Activated naive CD4-positive, alpha-beta T cell treated with anti-CD3 and anti-CD28 coated beads, Interleukin-2, amount 10 ng/mL, durations not matched to agents 7 days and 5 days (primary cell): ENCODE measurements around the gene CPNE8.

Experiments used
- CTCF ChIA-PET: fragments of 350-600 bp; sonication (Branson Sonifier 250); formaldehyde crosslinking; loops from one replicate; lab custom pipeline; 2021; ENCODE audit warnings: antibody characterized with exemption; lab: Charles Lee
- DNase-seq: peaks from one replicate; pipeline ENCODE4 v3.0.0-alpha.2; 2020
- H3K27ac Mint-ChIP-seq: one replicate; pipeline ENCODE4 v1.8.0; 2021; ENCODE audit warnings: mild to moderate bottlenecking, moderate library complexity, mixed read lengths
- H3K27me3 Mint-ChIP-seq: one replicate; pipeline ENCODE4 v1.8.0; 2021; ENCODE audit warnings: mild to moderate bottlenecking, mixed read lengths
- H3K36me3 Mint-ChIP-seq: one replicate; pipeline ENCODE4 v1.8.0; 2021; ENCODE audit warnings: mixed read lengths
- H3K4me1 Mint-ChIP-seq: one replicate; pipeline ENCODE4 v1.8.0; 2021; ENCODE audit warnings: mixed read lengths
- H3K4me3 Mint-ChIP-seq: one replicate; pipeline ENCODE4 v1.8.0; 2021; ENCODE audit warnings: mild to moderate bottlenecking, moderate library complexity, mixed read lengths
- H3K9me3 Mint-ChIP-seq: one replicate; pipeline ENCODE4 v1.8.0; 2021; ENCODE audit warnings: mixed read lengths

CPNE8 gene

GRCh38 chr12:38911611-38912010, 6.2 kb upstream of the CPNE8 start:
- CTCF ChIA-PET = no interaction called here
- no peak for DNase-seq
- Mint-ChIP-seq H3K9me3 (no peaks in the 10 kb centered on the region), H3K4me3 (no peak overlapping the region), H3K36me3 (no peaks in the 10 kb centered on the region), H3K27me3 (peaks cover 13% of the 10 kb centered on the region), H3K4me1 (peaks cover 7% of the 10 kb centered on the region), H3K27ac (no peak overlapping the region)

GRCh38 chr12:38907201-38907923, 2.0 kb upstream of the CPNE8 start:
- H3K36me3 Mint-ChIP-seq = no peaks in the 10 kb centered on the region
- DNase-seq = no peak
- peaks cover 4% of the 10 kb centered on the region for H3K9me3 Mint-ChIP-seq
- CTCF ChIA-PET = interaction anchor here (0.9 to 2.0 kb wide), 10 partner anchors 10 to 366 kb away, joined by 3 to 9 read pairs (median 4); no protein-coding TSS in a partner anchor
- no peak overlapping the region for H3K27ac Mint-ChIP-seq
- H3K4me1 Mint-ChIP-seq = peaks cover 29% of the 10 kb centered on the region
- peak overlapping the region; percentile 66 for H3K4me3 Mint-ChIP-seq
- H3K27me3 Mint-ChIP-seq = peaks cover 36% of the 10 kb centered on the region

- Mint-ChIP-seq H3K36me3 (no peaks in the 10 kb centered on the region), H3K27ac (no peak overlapping the region), H3K9me3 (peaks cover 4% of the 10 kb centered on the region), H3K4me3 (peak overlapping the region; percentile 82), H3K4me1 (peaks cover 29% of the 10 kb centered on the region), H3K27me3 (peaks cover 38% of the 10 kb centered on the region)
- DNase-seq = peak; percentile 73
- CTCF ChIA-PET = interaction anchor here (0.9 to 2.0 kb wide), 10 partner anchors 10 to 590 kb away, joined by 3 to 9 read pairs (median 4); partner anchors contain the start of gene ALG10B
Measured at GRCh38 chr12:38906482-38907200, 1.2 kb upstream of the CPNE8 start.

- H3K27ac Mint-ChIP-seq = peak overlapping the region; percentile 83
- CTCF ChIA-PET = interaction anchor here (1.3 kb wide), 1 partner anchor 194 kb away, joined by 3 read pairs; no protein-coding TSS in a partner anchor
- H3K9me3 Mint-ChIP-seq = peaks cover 4% of the 10 kb centered on the region
- DNase-seq = peak; percentile 64
- peak overlapping the region; percentile 82 for H3K4me3 Mint-ChIP-seq
- H3K4me1 Mint-ChIP-seq = peaks cover 29% of the 10 kb centered on the region
- peaks cover 38% of the 10 kb centered on the region for H3K27me3 Mint-ChIP-seq
- H3K36me3 Mint-ChIP-seq = no peaks in the 10 kb centered on the region
Measured at GRCh38 chr12:38904537-38905479, 583 bp downstream of the CPNE8 start.

- no peaks in the 10 kb centered on the region for H3K36me3 Mint-ChIP-seq
- H3K27ac Mint-ChIP-seq = no peak overlapping the region
- DNase-seq = no peak
- peaks cover 29% of the 10 kb centered on the region for H3K4me1 Mint-ChIP-seq
- peaks cover 4% of the 10 kb centered on the region for H3K9me3 Mint-ChIP-seq
- CTCF ChIA-PET = no interaction called here
- peaks cover 38% of the 10 kb centered on the region for H3K27me3 Mint-ChIP-seq
- H3K4me3 Mint-ChIP-seq = peak overlapping the region; percentile 36
Measured at GRCh38 chr12:38903596-38903995, 1.8 kb downstream of the CPNE8 start.

- Mint-ChIP-seq H3K4me1 (no peaks in the 10 kb centered on the region), H3K4me3 (no peak overlapping the region), H3K9me3 (no peaks in the 10 kb centered on the region), H3K27ac (no peak overlapping the region), H3K27me3 (peaks cover 5% of the 10 kb centered on the region), H3K36me3 (no peaks in the 10 kb centered on the region)
- DNase-seq = no peak
- CTCF ChIA-PET = no interaction called here
Measured at GRCh38 chr12:38898001-38898684, 7.2 kb downstream of the CPNE8 start.

GRCh38 chr12:38895446-38895845, 9.9 kb downstream of the CPNE8 start:
- Mint-ChIP-seq H3K36me3 (no peaks in the 10 kb centered on the region), H3K4me3 (no peak overlapping the region), H3K4me1 (no peaks in the 10 kb centered on the region), H3K27me3 (no peaks in the 10 kb centered on the region), H3K27ac (no peak overlapping the region), H3K9me3 (no peaks in the 10 kb centered on the region)
- CTCF ChIA-PET = interaction anchor here (2.2 kb wide), 1 partner anchor 11 kb away, joined by 9 read pairs; no protein-coding TSS in a partner anchor
- no peak for DNase-seq

GRCh38 chr12:38892976-38893375, 12.4 kb downstream of the CPNE8 start:
- CTCF ChIA-PET = interaction anchor here (0.6 kb wide), 1 partner anchor 380 kb away, joined by 3 read pairs; no protein-coding TSS in a partner anchor
- no peak overlapping the region for H3K4me3 Mint-ChIP-seq

GRCh38 chr12:38892087-38892786, 13.2 kb downstream of the CPNE8 start:
- CTCF ChIA-PET = interaction anchor here (0.6 kb wide), 2 partner anchors 50 to 381 kb away, joined by 3 read pairs; no protein-coding TSS in a partner anchor
- DNase-seq = no peak
- Mint-ChIP-seq H3K36me3 (no peaks in the 10 kb centered on the region), H3K27ac (no peak overlapping the region), H3K4me3 (no peak overlapping the region), H3K4me1 (no peaks in the 10 kb centered on the region), H3K9me3 (no peaks in the 10 kb centered on the region), H3K27me3 (no peaks in the 10 kb centered on the region)

More at GRCh38 chr12:38892976-38893375, 12.4 kb downstream of the CPNE8 start:
- no peaks in the 10 kb centered on the region for H3K36me3 Mint-ChIP-seq
- no peak overlapping the region for H3K27ac Mint-ChIP-seq
- DNase-seq = no peak
- no peaks in the 10 kb centered on the region for H3K27me3 Mint-ChIP-seq
- H3K4me1 Mint-ChIP-seq = no peaks in the 10 kb centered on the region
- H3K9me3 Mint-ChIP-seq = no peaks in the 10 kb centered on the region

- CTCF ChIA-PET = no interaction called here
Measured at GRCh38 chr12:38890102-38890855, 15.1 kb downstream of the CPNE8 start.

GRCh38 chr12:38889297-38889815, 16.0 kb downstream of the CPNE8 start:
- no peak overlapping the region for H3K4me3 Mint-ChIP-seq
- H3K36me3 Mint-ChIP-seq = no peaks in the 10 kb centered on the region
- H3K27ac Mint-ChIP-seq = no peak overlapping the region
- no peaks in the 10 kb centered on the region for H3K4me1 Mint-ChIP-seq
- CTCF ChIA-PET = no interaction called here
- no peaks in the 10 kb centered on the region for H3K27me3 Mint-ChIP-seq
- no peak for DNase-seq
- no peaks in the 10 kb centered on the region for H3K9me3 Mint-ChIP-seq

More at GRCh38 chr12:38890102-38890855, 15.1 kb downstream of the CPNE8 start:
- Mint-ChIP-seq H3K36me3 (no peaks in the 10 kb centered on the region), H3K27me3 (no peaks in the 10 kb centered on the region), H3K27ac (no peak overlapping the region), H3K4me1 (no peaks in the 10 kb centered on the region), H3K4me3 (no peak overlapping the region), H3K9me3 (no peaks in the 10 kb centered on the region)
- DNase-seq = no peak

- Mint-ChIP-seq H3K4me3 (no peak overlapping the region), H3K27me3 (no peaks in the 10 kb centered on the region), H3K36me3 (no peaks in the 10 kb centered on the region), H3K27ac (no peak overlapping the region), H3K4me1 (no peaks in the 10 kb centered on the region), H3K9me3 (no peaks in the 10 kb centered on the region)
- CTCF ChIA-PET = interaction anchor here (1.1 kb wide), 1 partner anchor 19 kb away, joined by 3 read pairs; no protein-coding TSS in a partner anchor
- no peak for DNase-seq
Measured at GRCh38 chr12:38887770-38888169, 17.6 kb downstream of the CPNE8 start.
